SK-N-SH treated with all-trans-retinoic acid at 6 μM for 48 hours (cell line): Measurements from ENCODE around the gene IQSEC1.

Experiments used
- ARNTL ChIP-seq: fragments of 450-650 bp; formaldehyde crosslinking; IDR thresholded peaks from 2 replicates; pipeline ENCODE4 v1.5.0; 2020; ENCODE audit warnings: low read depth, mild to moderate bottlenecking, moderate library complexity, borderline replicate concordance
- BACH2 ChIP-seq: fragments of 250-450 bp; sonication (Bioruptor Pico); IDR thresholded peaks from 2 replicates; pipeline ENCODE4 v1.9.0; 2021; ENCODE audit warnings: mild to moderate bottlenecking, borderline replicate concordance
- GLIS3 ChIP-seq: fragments of 250-450 bp; sonication (Bioruptor Pico); IDR thresholded peaks from 2 replicates; pipeline ENCODE4 v1.5.0; 2020; ENCODE audit warnings: mild to moderate bottlenecking, moderate library complexity
- OSR1 ChIP-seq: fragments of 250-450 bp; sonication (Bioruptor Pico); IDR thresholded peaks from 2 replicates; pipeline ENCODE4 v1.8.0; 2022; ENCODE audit warnings: moderate library complexity, mild to moderate bottlenecking, inconsistent platforms
- PPARA ChIP-seq: fragments of 250-450 bp; sonication (Bioruptor Pico); IDR thresholded peaks from 2 replicates; pipeline ENCODE4 v1.5.0; 2020; ENCODE audit warnings: mild to moderate bottlenecking, borderline replicate concordance
- RARB ChIP-seq: fragments of 250-450 bp; sonication (Bioruptor Pico); IDR thresholded peaks from 2 replicates; pipeline ENCODE4 v1.8.0; 2021; ENCODE audit warnings: mild to moderate bottlenecking, moderate library complexity
- SNAI2 ChIP-seq: fragments of 250-450 bp; sonication (Bioruptor Pico); IDR thresholded peaks from 2 replicates; pipeline ENCODE4 v1.5.0; 2020; ENCODE audit warnings: mild to moderate bottlenecking, moderate library complexity
- TOX ChIP-seq: fragments of 250-450 bp; sonication (Bioruptor Pico); IDR thresholded peaks from 2 replicates; pipeline ENCODE4 v1.8.0; 2021; ENCODE audit warnings: mild to moderate bottlenecking, moderate library complexity, borderline replicate concordance
- ZC3H10 ChIP-seq: fragments of 250-450 bp; sonication (Bioruptor Pico); IDR thresholded peaks from 2 replicates; pipeline ENCODE4 v1.5.1; 2021; ENCODE audit warnings: mild to moderate bottlenecking, moderate library complexity
- TF ChIP-seq, protein P1 (sequence below): fragments of 250-450 bp; sonication (Bioruptor Pico); IDR thresholded peaks from 2 replicates; pipeline ENCODE4 v1.8.0; 2021; ENCODE audit warnings: low read depth, mild to moderate bottlenecking, moderate library complexity, borderline replicate concordance
- TF ChIP-seq, protein P2 (sequence below): fragments of 250-450 bp; sonication (Bioruptor Pico); IDR thresholded peaks from 2 replicates; pipeline ENCODE4 v1.8.0; 2020; ENCODE audit warnings: mild to moderate bottlenecking, moderate library complexity, borderline replicate concordance
- TF ChIP-seq, protein P3 (sequence below): fragments of 250-450 bp; sonication (Bioruptor Pico); IDR thresholded peaks from 2 replicates; pipeline ENCODE4 v1.5.1; 2020; ENCODE audit warnings: low read depth, mild to moderate bottlenecking, moderate library complexity

DNA sequence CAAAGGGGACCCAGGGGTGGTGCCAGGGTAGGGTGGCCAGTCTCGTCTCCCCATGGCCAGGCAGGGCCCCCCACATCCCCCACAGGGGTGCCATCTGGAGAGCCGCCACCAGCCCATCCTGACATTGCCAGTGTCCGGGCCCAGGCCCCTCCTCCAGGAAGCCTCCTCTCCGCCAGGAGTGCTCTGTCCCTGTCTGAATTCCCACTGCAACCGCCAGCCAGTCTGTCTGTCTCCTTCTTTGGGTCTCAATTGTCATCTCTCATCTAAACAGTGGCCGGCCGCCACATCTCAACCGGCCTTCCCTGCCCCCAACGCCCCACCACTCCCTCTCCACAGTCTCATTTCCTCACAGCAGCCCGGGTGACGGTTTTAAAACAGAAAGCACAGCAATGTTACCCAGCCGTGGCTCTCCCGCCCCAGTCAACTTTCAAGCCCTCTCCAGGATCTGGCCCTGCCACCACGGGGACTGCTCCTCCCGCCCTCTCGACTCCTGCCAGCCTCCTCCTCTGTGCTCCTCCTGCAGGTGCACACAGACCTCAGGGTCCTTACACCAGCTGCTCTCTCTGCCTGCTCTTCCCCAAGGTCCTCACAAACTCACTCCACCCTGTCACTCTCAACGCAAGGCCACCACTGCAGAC, 57.0 kb downstream of the IQSEC1 start:
- TF ChIP-seq, protein P1, sequence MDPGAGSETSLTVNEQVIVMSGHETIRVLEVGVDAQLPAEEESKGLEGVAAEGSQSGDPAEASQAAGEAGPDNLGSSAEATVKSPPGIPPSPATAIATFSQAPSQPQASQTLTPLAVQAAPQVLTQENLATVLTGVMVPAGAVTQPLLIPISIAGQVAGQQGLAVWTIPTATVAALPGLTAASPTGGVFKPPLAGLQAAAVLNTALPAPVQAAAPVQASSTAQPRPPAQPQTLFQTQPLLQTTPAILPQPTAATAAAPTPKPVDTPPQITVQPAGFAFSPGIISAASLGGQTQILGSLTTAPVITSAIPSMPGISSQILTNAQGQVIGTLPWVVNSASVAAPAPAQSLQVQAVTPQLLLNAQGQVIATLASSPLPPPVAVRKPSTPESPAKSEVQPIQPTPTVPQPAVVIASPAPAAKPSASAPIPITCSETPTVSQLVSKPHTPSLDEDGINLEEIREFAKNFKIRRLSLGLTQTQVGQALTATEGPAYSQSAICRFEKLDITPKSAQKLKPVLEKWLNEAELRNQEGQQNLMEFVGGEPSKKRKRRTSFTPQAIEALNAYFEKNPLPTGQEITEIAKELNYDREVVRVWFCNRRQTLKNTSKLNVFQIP, result no peak
- TF ChIP-seq, protein P2, sequence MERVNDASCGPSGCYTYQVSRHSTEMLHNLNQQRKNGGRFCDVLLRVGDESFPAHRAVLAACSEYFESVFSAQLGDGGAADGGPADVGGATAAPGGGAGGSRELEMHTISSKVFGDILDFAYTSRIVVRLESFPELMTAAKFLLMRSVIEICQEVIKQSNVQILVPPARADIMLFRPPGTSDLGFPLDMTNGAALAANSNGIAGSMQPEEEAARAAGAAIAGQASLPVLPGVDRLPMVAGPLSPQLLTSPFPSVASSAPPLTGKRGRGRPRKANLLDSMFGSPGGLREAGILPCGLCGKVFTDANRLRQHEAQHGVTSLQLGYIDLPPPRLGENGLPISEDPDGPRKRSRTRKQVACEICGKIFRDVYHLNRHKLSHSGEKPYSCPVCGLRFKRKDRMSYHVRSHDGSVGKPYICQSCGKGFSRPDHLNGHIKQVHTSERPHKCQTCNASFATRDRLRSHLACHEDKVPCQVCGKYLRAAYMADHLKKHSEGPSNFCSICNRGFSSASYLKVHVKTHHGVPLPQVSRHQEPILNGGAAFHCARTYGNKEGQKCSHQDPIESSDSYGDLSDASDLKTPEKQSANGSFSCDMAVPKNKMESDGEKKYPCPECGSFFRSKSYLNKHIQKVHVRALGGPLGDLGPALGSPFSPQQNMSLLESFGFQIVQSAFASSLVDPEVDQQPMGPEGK (CRISPR knock-in tag), result no peak
- no peak for TF ChIP-seq BACH2 (CRISPR knock-in tag)
- no peak for TF ChIP-seq ARNTL (CRISPR knock-in tag)
- no peak for TF ChIP-seq RARB (CRISPR knock-in tag)
- TF ChIP-seq, protein P3, sequence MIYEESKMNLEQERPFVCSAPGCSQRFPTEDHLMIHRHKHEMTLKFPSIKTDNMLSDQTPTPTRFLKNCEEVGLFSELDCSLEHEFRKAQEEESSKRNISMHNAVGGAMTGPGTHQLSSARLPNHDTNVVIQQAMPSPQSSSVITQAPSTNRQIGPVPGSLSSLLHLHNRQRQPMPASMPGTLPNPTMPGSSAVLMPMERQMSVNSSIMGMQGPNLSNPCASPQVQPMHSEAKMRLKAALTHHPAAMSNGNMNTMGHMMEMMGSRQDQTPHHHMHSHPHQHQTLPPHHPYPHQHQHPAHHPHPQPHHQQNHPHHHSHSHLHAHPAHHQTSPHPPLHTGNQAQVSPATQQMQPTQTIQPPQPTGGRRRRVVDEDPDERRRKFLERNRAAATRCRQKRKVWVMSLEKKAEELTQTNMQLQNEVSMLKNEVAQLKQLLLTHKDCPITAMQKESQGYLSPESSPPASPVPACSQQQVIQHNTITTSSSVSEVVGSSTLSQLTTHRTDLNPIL (CRISPR knock-in tag), result no peak
- no peak for TF ChIP-seq GLIS3 (CRISPR knock-in tag)
- TF ChIP-seq PPARA (CRISPR knock-in tag), result no peak
- no peak for TF ChIP-seq TOX (CRISPR knock-in tag)
- no peak for TF ChIP-seq OSR1
- TF ChIP-seq SNAI2 (CRISPR knock-in tag), result no peak
- TF ChIP-seq ZC3H10 (CRISPR knock-in tag), result no peak
